CMK (cell line): Measurements from ENCODE around the gene DUSP21.
"Not testable (repeated sequence)": the region's sequence is repeated elsewhere in the genome, so short reads cannot be mapped to it uniquely, and the experiment has no call there.

Source experiments
- DNase-seq: peaks from one replicate; pipeline ENCODE4 v3.0.0-alpha.2; 2010; ENCODE audit warnings: low read depth

Gene DUSP21

DNA sequence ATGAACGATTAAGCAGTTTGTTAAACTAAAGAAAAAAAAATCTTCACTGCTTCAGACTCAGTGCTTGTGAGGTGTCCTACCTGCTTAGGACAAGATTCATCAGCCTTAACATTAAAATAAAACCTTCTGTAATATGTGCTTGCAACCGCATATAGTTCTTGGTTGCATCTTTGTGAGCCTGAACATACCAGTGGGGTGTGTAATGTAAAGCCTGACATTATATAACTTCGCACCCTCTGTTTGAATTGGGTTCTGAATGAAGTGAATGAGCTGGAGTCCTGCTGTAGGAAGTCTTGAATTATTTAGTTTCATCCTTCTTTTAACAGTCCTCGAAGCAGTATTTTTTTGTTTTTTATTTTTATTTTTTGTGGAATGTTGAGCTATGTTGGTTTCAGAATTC lies 32.3 kb downstream of the DUSP21 start:
- DNase-seq, result no peak

DNA sequence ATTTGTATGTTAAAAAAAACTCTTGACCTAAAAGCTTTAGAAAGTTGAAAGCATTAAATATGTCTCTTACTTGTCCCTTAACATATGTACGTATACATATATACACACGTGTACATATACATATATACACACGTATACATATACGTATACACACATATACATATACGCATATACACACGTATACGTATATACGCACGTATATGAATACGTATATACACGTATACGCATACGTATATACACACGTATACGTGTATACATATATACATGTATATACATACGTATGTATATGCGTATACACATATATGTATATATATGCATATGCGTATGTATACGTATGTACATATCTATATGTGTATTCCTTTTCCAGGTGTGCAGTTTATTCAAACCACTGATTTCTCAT lies 32.9 kb downstream of the DUSP21 start:
- no peak for DNase-seq

DNA sequence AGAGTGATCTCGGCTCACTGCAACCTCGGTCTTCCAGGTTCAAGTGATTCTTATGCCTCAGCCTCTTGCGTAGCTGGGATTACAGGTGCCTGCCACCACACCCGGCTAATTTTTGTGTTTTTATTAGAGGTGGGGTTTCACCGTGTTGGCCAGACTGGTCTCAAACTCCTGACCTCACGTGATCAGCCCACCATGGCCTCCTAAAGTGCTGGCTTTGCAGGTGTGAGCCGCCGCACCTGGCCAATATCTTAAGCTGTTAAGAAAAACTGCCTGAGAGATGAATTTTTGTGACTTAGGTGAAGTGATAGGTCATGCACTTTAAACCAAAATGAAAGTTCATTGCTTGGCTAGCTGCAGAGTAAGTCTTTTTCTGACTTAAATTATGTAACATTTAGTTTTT lies 35.0 kb downstream of the DUSP21 start:
- DNase-seq, result no peak

DNA sequence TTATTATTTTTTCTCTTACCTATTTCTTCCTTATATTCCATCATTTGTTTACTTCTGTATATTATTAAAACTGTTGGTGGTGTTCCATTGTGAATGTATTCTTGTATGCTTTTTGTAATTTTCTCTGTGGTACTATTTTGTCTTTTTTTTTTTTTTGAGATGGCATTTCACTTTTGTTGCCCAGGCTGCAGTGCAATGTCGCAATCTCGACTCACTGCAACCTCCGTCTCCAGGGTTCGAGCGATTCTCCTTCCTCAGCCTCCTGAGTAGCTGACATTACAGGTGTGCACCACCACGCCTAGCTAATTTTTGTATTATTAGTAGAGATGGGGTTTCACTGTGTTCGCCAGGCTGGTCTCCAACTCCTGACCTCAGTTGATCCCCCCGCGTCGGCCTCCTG lies 37.7 kb downstream of the DUSP21 start:
- DNase-seq, result no peak

DNA sequence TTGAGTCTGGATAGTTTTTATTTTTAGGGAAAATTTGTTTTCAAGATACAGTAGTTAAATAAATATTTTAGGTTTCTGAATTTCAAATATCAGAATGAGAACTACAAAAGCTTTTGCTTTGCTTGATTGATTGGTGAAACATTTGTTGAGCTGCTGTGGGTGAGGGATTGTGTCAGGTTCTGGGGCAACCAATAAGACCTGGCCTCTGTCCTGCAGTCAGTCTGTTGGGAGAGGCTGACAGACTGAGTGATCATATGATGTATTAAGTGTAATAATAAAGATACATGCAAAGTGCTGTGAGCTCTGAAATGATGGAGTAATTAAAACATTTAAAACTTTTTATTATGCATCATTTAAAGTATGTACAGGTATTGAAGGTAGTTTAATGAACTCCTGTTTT lies 38.8 kb downstream of the DUSP21 start:
- no peak for DNase-seq

DNA sequence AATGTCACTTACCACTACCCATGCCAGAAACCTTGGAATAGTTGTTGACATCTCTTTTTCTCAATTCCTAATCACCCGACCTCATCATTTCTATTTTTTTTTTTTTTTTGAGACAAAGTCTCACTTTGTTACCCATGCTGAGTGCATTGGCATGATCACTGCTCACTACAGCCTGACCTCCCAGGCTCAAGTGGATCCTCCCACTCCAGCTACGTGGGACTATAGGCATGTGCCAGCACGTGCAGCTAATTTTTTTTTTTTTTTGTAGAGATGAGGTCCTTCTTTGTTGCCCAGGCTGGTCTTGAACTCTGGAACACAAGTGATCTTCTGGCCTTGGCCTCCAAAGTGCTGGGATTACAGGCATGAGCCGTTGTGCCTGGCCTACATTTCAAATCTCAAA lies 41.1 kb downstream of the DUSP21 start:
- DNase-seq, result no peak

DNA sequence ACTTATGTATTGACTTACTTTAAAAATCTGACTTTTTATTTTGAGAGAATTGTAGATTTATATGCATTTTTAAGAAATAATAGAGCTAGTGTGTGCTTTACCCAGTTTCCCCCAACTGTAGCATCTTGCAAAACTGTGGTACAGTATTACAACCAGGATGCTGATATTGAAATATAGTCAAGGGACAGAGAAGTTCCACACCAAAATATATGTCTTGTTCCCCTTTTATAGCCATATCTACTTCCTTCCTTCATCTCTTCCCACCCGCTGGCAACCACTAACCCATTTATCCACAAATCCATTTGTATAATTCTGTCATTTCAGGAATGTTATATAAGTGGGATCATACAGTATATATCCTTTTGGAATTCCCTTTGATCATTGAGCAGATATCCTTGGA lies 46.0 kb downstream of the DUSP21 start:
- DNase-seq, result no peak

DNA sequence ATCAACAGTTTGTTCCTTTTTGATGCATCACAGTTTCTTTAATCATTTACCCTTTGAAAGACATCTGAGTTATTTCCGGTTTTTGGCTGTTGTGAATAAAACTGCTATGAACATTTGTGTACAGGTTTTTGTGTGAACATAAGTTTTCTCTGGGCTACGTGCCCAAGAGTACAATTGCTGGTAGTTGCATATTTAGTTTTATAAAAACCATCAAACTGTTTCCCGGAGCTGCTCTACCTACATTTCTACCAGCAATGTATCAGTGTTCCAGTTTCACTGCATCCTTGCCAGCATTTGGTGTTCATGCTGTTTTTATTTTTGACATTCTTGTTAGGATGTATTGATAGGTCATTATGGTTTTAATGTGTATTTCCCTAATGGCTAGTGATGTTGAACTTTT lies 46.4 kb downstream of the DUSP21 start:
- no peak for DNase-seq

DNA sequence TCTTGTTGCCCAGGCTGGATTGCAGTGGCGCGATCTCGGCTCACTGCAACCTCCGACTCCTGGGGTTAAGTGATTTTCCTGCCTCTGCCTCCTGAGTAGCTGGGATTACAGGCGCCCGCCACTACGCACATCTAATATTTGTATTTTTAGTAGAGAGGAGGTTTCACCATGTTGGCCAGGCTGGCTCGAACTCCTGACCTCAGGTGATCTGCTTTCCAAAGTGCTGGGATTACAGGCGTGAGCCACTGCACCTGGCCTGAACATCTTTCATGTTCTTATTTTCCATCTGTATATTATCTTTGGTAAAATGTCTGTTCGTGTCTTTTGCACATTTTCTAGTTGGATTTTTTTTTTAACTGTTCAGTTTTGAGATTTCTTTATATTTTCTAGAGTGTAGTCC lies 46.9 kb downstream of the DUSP21 start:
- not testable (repeated sequence) for DNase-seq

DNA sequence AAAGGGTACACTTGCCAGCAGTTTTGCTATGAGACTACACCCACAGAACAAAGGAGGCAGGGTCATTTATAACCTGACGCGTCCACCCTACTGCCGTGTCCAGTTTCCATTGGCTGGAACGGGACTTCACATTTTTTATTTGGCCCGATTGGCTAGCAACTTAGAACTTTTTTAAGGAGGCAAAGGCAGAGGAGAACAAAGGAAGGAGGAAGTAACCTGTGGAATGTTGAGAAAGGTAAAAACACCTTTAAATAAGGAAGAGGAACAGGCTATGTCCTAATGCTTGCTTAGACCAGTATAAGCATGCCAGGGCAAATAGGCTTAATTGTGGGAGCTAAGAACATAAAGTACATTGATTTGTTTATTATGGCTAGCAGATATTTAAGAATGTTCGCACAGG lies 47.8 kb downstream of the DUSP21 start:
- DNase-seq, result no peak
